Measurements from ENCODE around the gene METAP2. TPM values are rescaled to one million over a fixed set of nuclear protein-coding genes. Genes with fewer than 3 reads are reported as not detected.

The METAP2 gene
- total RNA-seq, 1 experiment from 2014 or later = 127 TPM

DNA sequence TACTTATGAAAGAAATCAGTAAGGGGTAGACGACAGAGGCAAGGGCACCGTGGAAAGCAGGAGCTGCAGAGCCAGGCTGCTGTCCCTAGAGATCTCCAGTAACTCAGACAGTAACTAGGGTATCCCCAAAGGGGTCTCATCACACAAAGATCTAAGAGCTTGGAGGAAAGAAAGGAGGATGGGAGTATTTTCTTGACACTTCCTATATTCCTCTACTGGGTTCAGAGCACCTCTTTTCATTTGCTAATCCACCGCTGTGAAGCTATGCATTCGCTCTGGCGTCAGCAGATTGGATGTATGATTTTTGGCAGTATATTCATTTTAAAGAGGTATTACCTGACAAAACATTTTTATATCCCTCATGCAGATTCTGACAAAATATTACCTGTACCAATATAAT is 64.7 kb downstream of the METAP2 start:
- ChIA-PET RAD21 (ENCODE audit: low non-redundant PET in 1 of 2, low total read pairs in 2 of 2, uncharacterized antibody in 2 of 2, unreplicated experiment in 2 of 2) (no interaction called here), CTCF (interaction anchor here (0.6 to 1.9 kb wide), 2 partner anchors 29 to 422 kb away, joined by 3 to 5 read pairs; no protein-coding TSS in a partner anchor), POLR2A (no interaction called here)
- Histone ChIP-seq H3K79me2 (ENCODE audit: insufficient read depth, low read length) (no peaks in the 10 kb centered on the region), H3K9me3 (ENCODE audit: control insufficient read depth in 1 of 2, insufficient read depth in 1 of 2, low read depth in 1 of 2, low read length in 2 of 2) (no peaks in the 10 kb centered on the region), H2AFZ (ENCODE audit: low read depth, low read length, poor library complexity, severe bottlenecking) (no peak overlapping the region), H3K27me3 (ENCODE audit: insufficient read depth, low read length) (no peaks in the 10 kb centered on the region), H3K4me2 (ENCODE audit: low read length) (no peak overlapping the region), H3K27ac (ENCODE audit: low read depth, low read length) (no peak overlapping the region), H3K9me2 (ENCODE audit: insufficient read depth) (no peaks in the 10 kb centered on the region), H3K4me3 (replicated peaks in 1 of 2; ENCODE audit: low read depth in 1 of 2, low read length in 2 of 2) (no peak overlapping the region), H3K4me1 (ENCODE audit: control insufficient read depth in 1 of 2, insufficient read depth in 2 of 2, low read length in 2 of 2) (peaks cover 0 to 5% of the 10 kb centered on the region in 2 experiments; a peak in 1 of 4 replicates), H4K20me1 (ENCODE audit: insufficient read depth) (no peaks in the 10 kb centered on the region), H3K36me3 (ENCODE audit: control insufficient read depth in 1 of 2, insufficient read depth in 2 of 2, low read length in 2 of 2) (no peaks in the 10 kb centered on the region), H3K9ac (ENCODE audit: low read length) (no peak overlapping the region)
- BruUV-seq (replicated peaks) = no TSS peak
- no peak for DNase-seq (ENCODE audit: low read depth, low spot score)
- TF ChIP-seq EZH2 (IDR thresholded peaks at IDR 0.05) (no peak), ELF1 (IDR thresholded peaks at IDR 0.05; ENCODE audit: borderline replicate concordance, low read depth) (no peak), ZNF274 (IDR thresholded peaks at IDR 0.05; ENCODE audit: low read depth, low read length) (no peak), FOSL1 (IDR thresholded peaks at IDR 0.05; ENCODE audit: low read depth) (no peak), YY1 (IDR thresholded peaks at IDR 0.05; ENCODE audit: extremely low read depth, insufficient replicate concordance, low read depth, low read length) (no peak), RAD21 (IDR thresholded peaks at IDR 0.05; ENCODE audit: low read depth) (no peak), EZH2phosphoT487 (IDR thresholded peaks at IDR 0.05; ENCODE audit: borderline replicate concordance) (no peak), CEBPB (IDR thresholded peaks at IDR 0.05; ENCODE audit: low read depth) (no peak), TCF7L2 (IDR thresholded peaks at IDR 0.05; ENCODE audit: borderline replicate concordance, extremely low read depth, insufficient read depth, insufficient read length) (no peak), SIN3A (IDR thresholded peaks at IDR 0.05; ENCODE audit: low read depth) (no peak), CBX3 (IDR thresholded peaks at IDR 0.05; ENCODE audit: low read depth) (no peak), POLR2AphosphoS5 (IDR thresholded peaks at IDR 0.05; ENCODE audit: low read depth, low read length) (no peak), JUND (IDR thresholded peaks at IDR 0.05) (no peak)
- TF ChIP-seq, protein P1, sequence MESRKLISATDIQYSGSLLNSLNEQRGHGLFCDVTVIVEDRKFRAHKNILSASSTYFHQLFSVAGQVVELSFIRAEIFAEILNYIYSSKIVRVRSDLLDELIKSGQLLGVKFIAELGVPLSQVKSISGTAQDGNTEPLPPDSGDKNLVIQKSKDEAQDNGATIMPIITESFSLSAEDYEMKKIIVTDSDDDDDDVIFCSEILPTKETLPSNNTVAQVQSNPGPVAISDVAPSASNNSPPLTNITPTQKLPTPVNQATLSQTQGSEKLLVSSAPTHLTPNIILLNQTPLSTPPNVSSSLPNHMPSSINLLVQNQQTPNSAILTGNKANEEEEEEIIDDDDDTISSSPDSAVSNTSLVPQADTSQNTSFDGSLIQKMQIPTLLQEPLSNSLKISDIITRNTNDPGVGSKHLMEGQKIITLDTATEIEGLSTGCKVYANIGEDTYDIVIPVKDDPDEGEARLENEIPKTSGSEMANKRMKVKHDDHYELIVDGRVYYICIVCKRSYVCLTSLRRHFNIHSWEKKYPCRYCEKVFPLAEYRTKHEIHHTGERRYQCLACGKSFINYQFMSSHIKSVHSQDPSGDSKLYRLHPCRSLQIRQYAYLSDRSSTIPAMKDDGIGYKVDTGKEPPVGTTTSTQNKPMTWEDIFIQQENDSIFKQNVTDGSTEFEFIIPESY (IDR thresholded peaks at IDR 0.05; ENCODE audit: extremely low read depth, insufficient replicate concordance, low read length) = no peak
- TF ChIP-seq, protein P2, sequence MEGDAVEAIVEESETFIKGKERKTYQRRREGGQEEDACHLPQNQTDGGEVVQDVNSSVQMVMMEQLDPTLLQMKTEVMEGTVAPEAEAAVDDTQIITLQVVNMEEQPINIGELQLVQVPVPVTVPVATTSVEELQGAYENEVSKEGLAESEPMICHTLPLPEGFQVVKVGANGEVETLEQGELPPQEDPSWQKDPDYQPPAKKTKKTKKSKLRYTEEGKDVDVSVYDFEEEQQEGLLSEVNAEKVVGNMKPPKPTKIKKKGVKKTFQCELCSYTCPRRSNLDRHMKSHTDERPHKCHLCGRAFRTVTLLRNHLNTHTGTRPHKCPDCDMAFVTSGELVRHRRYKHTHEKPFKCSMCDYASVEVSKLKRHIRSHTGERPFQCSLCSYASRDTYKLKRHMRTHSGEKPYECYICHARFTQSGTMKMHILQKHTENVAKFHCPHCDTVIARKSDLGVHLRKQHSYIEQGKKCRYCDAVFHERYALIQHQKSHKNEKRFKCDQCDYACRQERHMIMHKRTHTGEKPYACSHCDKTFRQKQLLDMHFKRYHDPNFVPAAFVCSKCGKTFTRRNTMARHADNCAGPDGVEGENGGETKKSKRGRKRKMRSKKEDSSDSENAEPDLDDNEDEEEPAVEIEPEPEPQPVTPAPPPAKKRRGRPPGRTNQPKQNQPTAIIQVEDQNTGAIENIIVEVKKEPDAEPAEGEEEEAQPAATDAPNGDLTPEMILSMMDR (IDR thresholded peaks at IDR 0.05 in 2 of 3, conservative IDR thresholded peaks at IDR 0.05 in 1 of 3; ENCODE audit: borderline replicate concordance in 1 of 3, insufficient read depth in 1 of 3, low read depth in 2 of 3, low read length in 2 of 3) = no peak
- TF ChIP-seq, protein P3, sequence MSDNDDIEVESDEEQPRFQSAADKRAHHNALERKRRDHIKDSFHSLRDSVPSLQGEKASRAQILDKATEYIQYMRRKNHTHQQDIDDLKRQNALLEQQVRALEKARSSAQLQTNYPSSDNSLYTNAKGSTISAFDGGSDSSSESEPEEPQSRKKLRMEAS (IDR thresholded peaks at IDR 0.05) = no peak
- TF ChIP-seq, protein P4, sequence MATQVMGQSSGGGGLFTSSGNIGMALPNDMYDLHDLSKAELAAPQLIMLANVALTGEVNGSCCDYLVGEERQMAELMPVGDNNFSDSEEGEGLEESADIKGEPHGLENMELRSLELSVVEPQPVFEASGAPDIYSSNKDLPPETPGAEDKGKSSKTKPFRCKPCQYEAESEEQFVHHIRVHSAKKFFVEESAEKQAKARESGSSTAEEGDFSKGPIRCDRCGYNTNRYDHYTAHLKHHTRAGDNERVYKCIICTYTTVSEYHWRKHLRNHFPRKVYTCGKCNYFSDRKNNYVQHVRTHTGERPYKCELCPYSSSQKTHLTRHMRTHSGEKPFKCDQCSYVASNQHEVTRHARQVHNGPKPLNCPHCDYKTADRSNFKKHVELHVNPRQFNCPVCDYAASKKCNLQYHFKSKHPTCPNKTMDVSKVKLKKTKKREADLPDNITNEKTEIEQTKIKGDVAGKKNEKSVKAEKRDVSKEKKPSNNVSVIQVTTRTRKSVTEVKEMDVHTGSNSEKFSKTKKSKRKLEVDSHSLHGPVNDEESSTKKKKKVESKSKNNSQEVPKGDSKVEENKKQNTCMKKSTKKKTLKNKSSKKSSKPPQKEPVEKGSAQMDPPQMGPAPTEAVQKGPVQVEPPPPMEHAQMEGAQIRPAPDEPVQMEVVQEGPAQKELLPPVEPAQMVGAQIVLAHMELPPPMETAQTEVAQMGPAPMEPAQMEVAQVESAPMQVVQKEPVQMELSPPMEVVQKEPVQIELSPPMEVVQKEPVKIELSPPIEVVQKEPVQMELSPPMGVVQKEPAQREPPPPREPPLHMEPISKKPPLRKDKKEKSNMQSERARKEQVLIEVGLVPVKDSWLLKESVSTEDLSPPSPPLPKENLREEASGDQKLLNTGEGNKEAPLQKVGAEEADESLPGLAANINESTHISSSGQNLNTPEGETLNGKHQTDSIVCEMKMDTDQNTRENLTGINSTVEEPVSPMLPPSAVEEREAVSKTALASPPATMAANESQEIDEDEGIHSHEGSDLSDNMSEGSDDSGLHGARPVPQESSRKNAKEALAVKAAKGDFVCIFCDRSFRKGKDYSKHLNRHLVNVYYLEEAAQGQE (IDR thresholded peaks at IDR 0.05; ENCODE audit: low read depth) = no peak
- intact Hi-C loops (cut with micrococcal nuclease) = loop anchor here (5.0 to 10.0 kb wide), 2 partner anchors 664 to 976 kb away; no protein-coding TSS in a partner anchor
- no peak for ATAC-seq

All from HCT116 (cell line).